HG03135 (cell line): ENCODE measurements around the gene ADSS1.

ENCODE experiments used
- ATAC-seq: cut with Tn5 transposase; IDR thresholded peaks from one replicate; pipeline ENCODE4 v1.9.1; 2021; ENCODE audit warnings: mild to moderate bottlenecking, moderate library complexity; ENCODE audit not compliant: unreplicated experiment

The ADSS1 gene

DNA sequence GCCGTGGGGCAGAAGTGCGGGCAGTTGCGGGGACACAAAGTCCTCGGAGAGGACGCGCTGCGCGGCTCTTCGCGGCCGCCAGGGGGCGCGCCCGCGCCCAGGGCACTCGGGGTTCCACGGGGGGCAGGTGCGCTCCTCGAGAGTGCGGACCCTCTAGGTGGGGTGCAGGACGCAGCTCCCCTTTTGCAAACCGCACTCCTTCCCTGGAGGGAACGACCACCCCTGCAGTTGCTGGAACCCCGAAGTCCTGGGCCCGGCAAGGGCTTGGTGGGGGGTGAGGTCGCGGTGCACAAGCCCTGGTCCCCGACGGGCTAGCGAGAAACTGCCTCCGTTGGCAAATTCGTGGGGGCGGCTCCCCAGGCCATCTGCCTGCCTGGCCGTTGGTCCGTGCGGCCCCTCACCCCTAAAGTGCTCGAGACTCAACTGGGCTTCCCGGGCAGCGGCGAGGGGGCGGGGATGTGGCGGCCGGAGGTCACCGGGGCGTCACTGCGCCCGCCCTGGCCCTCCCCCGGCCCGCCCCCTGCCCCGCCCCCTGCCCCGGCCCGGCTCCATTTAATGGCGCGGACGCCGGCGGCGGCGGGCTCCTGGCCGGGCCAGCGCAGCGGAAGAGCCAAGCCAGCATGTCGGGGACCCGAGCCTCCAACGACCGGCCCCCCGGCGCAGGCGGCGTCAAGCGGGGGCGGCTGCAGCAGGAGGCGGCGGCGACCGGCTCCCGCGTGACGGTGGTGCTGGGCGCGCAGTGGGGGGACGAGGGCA, at the start of gene ADSS1:
ADSS1 (plus strand) TSS at position 579 of the 756 bp plus-strand sequence; CDS start at position 621, 42 bp downstream.
- ATAC-seq: peak; percentile 44

DNA sequence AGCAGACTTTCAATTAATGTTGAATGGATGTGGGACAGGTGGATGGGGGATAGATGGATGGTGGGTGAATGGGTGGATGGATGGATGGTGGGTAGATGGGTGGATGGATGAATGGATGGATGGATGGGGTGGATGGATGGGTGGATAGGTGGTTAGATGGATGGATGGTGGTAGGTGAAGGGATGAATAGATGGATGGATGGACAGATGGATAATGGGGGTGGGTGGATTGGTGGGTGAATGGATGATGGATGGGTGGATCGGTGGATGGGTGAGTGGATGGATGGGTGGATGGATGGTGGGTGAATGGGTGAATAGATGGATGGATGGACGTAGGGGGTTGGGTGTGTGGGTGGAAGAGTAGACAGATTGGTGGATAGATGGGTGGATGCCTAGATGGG, 48.6 kb upstream of the ADSS1 start:
- ATAC-seq: no peak

DNA sequence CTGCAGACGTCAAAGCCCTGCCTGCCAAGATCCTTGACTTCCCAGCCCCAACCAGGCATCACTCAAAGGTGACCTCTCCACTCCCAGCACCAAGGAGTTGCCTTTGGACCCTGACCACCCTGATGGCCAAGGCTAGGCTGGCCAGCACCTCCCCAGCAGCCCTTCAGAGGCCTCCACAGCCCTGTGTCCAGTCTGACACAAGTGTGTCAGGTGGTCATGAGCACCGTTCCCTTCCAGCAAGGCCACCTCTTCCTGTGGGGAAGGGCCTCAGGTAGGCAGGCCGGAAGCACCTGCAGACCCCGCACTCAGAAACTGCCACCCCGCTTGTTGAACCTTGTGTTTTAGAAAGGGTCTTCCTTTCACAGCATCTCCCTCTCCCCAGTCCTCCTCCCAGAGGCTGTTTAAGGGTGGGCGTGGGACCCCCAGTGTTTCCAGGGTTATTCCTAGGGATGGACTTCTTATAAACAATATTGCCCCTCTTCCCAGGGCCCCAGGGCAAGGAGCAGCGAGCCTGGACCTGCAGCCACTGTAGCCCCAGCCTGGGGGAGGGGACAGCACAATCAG, 47.8 kb upstream of the ADSS1 start:
- ATAC-seq: no peak

DNA sequence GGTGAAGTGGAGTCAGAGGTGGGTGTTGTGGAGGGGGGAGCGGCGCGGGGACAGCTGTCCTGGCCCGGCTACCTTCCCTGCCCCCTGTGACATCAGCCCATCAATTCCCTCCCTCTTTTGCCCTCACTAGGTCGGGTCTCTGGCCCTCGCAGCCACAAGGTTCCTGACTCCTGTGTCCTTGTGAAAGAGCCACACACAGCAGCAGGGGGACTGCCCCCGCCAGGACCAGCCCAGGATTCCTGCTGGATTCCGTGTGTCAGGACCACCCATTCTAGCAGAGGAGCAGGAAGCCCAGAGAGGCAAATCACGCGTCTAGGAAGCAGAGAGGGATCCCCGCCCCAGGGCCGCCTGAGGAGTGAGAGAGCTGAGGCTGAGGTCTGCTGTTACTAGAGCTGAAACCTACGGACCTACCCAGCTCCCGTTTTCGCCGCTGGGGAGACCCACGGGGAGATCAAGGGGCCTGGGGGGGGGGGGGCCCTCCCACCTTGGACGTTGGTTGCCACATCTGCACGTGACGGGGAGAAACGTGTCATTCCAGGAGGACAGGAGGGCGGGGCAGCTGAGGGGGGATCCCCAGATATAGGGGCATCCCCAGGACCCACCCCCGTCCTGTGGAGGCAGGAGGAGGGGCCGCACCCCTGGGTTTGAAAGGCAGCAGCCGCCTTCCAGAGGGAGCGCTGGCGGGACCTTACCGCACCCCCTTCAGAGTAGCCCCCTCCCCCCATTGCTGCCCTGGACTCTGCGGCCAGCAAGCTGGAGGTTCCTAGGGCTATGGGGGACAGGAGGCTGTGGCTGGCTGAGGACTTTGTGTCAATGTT, 47.1 kb upstream of the ADSS1 start:
- no peak for ATAC-seq

DNA sequence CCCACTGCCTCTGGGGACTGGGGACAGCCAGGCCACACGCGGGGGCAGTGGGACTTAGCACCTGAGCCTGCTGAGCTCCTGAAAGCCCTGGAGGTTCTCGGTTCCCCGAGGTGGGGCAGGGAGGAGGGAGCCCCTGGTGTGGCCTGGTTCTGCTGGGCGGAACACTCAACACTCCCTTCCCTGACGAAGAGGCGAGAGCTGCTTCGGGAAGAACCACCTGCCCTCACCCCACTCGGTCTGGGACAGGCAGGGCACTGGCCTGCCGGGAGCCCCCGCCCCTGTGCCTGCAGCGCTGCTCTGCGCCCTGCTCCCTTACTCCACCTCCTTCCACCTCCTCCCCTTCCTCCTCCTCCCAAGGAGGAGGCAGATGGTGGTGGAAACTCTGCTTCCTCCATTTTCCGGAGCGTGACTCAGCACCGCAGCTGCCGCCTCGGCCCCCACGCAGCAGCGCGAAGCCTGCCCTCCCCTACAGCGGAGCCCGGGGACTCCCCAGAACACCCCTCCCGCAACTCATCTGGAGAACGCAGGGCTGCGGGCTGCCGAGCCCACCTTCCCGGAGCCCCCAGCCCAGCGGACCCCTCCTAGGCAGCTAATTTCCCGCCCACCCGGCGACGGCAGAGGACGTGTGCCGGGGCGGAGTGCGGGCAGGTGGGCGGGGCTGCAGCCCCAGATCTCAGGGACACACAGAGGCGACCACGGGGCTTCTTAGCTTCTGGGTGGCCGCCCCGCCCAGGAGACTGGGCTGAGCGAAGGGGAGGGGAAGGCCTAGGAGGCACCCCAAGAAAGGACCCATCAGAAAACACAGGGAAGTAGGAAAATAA, 46.3 kb upstream of the ADSS1 start:
- no peak for ATAC-seq

DNA sequence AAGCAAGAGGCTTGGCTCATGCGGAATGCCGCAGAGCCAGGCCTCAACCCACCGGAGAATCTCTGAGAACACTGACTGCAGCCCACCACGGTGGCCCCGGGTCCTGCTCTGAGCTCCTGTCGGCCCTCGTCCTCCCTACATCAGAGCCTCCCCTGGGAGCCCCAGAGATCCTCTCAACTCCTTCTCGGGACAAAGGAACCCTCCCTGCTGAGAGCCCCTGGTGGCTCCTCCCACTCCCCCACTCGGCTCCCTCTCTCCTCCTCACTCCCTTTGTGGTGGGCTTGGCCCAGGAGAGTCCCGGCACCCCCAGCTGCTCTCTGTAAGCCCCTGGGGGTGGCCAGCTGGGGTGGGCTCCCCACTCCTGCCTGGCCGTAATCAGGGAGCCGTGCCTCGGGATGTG, 45.7 kb upstream of the ADSS1 start:
- no peak for ATAC-seq

DNA sequence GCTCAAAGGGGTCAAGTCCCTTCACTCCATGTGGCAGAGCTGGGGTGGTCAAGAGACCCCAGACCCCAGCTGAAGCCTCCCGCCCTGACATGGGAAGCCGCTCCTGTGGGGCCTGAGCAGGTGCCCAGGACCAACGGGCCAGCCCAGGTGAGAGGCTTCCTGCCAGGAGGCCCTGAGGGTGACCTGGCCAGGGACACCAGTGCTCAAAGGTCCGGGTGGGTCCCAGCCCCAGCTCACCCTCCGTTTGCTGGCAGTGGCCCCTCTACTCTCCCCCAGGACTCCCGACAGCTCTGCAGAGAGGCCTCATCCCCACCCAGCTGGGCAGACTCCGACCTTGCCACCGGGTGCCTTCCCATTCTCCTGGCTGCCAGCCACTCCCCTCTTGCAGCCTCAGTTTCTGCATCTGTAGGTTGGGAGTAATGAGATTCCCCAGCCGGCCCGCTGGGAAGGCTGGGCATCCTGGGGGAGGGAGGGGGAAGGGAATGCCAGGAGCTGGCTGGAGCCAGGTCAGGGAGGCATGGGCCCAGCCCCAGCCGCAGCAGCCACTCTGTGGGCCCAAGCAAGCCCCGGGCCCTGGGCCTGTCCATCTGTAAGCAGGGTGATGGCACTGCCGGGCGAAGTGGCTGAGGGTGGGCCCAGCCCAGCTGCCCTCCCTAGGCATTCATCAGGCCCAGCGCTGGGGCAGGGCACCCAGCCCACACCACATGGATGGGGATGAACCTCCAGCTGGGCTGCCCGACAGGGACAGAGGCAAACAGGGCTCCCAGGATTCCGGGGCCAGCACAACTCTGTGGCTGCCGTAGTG, 44.9 kb upstream of the ADSS1 start:
- no peak for ATAC-seq

DNA sequence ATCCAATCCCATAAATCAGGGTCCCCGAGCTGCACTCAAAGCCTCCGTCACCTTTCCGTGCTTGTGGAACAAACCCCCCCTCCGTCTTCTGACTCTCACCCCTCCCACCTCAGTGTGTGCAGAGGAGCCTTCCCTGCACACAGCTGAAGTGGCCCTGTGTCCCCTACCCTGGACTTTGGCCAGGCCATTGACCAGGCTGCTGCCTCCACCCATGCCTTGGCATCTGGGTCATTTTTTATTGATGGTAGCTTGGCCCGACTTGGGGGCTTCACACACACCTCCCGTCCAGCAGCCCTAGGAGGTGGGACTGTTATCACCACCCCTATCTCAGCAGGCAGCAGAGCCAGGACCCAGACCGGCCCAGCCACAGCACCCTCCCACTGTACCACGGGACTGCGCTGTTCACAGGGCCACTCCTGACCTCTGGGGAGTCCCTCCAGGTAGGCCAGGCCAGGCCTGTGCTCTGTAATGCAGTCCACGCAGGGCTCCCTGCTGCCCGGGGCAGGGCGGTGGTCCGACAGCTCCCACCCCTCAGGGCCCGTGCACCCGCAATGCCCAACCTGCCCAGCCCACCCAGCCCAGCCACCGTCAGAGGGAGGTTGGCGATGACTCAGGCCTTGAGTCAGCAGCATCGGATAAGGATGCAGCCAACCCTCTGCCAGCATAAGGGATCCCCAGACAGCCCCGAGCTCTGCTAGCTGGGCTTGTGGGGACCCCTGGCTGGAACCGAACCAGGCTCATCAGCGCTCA, 43.8 kb upstream of the ADSS1 start:
- no peak for ATAC-seq

DNA sequence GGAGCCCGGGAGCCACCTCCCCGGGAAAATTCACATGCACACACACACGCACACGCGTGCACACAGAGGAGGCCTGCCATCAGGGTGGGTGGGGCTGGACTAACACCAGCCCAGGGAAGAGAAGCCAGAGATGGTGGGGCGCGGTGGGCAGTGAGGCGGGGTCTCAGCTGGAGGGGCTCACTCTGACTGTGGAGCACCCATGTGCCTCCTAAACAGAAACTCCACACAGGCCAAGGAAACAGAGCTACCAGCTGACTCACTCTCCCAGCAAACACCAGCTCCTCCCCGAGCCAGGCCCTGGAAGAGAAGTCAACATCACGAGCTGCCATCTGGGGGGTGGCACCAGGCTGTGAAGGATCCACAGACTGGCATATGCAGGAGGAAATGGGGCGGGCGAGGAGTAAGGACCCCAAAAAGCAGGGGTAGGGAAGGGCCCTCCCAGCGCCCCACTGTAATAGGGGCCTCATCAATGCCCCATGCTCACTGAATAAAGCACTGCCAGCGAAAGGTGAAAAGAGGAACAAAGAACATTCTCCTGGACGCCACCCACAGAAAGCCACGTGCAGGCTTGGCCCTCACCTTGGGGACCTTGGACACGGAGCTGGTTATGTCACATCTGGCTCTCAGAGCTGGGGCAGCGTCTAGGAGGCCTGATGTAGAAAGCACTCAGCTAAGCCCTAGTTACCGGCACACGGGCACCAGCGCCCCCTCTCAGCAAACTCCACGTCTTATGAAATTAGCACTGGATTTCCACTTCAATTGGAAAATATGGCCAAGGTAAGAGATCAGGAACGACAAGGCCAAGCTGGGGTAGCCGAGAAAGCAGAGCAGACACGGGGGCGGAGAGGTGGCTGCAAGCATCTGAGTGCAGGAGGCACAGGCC, 43.0 kb upstream of the ADSS1 start:
- ATAC-seq: no peak

DNA sequence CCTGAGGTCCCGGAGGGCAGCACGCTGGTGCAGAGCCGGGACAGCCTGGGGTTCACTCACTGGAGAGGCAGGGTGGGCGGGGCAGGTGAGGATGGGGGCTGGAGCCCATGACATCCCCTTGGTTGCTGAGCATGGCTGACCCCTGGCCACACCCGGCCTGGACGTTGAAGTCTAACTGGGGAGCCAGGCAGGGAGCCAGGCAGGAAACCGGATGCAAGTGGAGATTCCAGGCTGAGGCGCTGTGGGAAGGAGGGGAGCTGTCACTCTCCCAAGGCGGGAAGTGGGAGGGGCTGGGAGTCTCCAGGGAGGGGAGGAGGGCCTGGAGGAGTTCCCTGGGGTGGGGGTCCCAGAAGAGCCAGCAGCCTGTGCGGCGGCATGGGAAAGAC, 42.3 kb upstream of the ADSS1 start:
- ATAC-seq: no peak

DNA sequence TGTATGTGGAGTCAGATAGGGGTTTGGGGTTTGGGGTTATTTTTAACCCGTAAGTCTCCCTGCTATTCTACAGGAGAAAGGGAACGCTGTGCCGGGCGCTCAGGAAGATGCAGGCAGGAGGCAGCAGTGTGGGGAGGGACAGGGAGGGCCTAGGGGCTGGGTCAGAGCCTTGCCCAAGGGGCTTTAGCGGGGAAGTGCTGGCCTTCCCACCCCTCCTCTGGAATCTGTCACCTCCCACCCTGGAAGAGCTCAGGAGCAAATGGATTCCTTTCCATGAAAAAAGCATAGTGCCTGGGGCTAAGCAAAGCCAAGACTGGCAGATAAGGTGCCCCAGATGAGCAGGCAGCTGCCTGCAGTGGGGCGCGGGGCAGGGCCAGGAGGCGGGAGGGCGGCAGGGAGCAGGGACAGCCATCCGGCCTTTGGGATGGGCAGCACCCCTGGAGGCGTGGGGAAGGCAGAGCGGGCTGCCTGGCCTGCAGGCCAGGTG, 41.9 kb upstream of the ADSS1 start:
- no peak for ATAC-seq

DNA sequence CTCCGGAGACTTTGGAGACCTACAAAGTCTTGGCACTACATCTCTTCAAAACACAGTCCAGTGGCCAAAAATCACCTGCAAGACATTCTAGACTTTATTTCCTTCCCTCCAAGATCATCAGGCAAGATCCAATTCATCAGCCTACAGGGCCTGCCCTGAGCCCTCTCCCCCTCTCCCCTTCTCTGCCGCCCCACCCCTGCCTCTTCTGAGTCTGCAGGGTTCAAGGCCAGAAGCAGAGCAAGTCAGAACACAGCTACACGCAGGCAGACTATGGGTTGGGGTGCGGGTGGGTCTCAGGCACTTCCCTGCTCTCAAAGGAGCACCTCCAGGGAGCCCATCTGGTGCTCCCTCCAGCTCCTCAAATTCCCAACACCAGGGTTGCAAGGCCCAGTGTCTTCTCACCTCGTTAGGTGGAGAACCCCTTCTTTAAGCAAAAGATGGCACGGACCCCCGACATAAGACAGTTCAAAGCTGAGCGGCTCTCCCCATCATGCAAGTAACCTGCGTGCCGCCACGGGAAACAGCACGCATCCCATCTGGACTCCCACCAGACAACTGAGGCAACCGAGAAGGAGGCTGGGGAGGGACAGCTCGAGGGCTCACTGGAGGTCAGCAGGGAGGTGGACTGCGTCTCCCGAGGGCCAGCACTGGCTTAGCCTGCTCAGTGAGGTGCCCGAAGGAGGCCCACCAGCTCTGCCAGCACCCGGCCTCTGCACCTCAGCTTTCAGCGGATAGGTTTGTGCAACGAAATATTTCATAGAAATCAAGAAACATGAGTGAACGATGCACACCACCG, 40.2 kb upstream of the ADSS1 start:
- no peak for ATAC-seq

DNA sequence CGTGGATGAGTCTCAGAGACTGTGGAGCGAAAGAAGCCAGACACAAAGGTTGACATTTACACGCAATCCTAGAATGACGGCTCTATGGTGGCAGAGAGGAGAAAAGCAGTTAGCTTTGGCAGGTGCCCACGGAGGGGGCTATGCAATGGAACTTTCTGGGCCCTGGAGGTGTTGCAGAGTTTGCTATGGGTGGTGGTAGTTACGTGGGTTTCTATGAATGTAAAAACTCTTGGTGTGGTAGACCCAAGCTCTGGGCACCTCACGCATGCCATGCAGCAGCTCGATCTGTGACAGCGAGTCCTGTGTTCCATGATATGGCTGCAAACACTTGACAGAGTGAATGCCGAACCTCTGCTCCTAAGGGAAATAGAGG, 39.6 kb upstream of the ADSS1 start:
- ATAC-seq: no peak

DNA sequence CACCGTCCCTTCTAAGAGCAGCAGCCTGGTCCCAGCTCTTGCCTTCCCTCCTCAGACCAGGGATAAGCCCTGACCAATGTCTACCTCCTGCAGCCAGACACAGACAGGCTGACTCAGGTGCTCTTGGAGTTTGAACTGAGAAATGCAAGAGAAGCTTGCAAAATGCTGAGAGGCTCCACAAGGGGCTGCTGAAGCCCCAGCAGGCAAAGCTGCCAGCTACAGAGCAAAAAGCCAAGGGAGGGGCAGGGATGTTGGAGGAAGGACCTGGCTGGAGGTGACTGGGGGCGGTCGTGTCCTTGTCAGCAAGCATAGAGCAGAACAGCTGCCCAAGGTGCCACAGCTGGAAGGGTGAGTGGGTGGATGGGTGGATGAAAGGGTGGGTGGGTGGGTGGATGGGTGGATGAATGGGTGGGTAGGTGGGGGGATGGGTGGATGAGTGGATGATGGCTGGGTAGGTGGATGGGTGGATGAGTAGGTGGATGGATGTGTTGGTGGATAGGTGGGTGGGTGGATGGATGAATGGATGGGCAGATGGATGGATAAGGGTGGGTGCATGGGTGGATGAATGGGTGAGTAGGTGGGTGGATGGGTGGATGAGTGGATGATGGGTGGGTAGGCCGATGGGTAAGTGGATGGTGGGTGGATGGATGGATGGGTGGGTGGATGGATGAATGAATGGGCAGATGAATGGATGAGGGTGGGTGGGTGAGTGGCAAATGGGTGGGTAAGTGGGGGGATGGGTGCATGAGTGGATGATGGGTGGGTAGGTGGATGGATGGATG, 38.6 kb upstream of the ADSS1 start:
- no peak for ATAC-seq

DNA sequence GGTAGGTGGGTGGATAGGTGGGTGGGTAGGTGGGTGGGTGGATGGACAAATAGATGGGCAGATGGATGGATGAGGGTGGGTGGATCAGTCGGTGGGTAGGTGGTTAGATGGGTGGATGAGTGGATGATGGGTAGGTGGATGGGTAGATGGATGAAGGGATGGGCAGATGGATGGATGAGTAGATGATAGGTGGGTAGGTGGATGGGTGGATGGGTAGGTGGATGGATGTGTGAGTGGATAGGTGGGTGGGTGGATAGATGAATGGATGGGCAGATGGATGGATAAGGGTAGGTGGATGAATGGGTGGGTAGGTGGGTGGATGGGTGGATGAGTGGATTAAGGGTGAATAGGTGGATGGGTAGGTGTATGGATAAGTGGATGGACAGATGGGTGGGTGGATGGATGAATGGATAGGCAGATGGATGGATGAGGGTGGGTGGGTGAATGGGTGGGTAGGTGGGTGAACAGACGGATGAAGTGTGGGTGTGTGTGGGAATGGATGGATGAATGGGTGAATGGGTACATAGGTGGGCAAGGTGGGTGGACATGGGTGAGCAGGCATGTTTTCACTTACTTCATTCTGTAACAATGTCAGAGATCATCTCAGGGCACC, 37.9 kb upstream of the ADSS1 start:
- no peak for ATAC-seq
